H54 (cell line): ENCODE measurements around the gene TMEM184B.

ENCODE experiments used
- DNase-seq: peaks from one replicate; pipeline ENCODE4 v3.0.0; 2011; ENCODE audit warnings: low spot score, mixed read lengths; ENCODE audit not compliant: insufficient read length
- FAIRE-seq: peaks from 3 replicates; lab custom pipeline; 2011; peaks lifted over from hg19 to GRCh38; lab: Jason Lieb, UNC
- POLR2A ChIP-seq: IDR thresholded peaks from 2 replicates; pipeline ENCODE4 v1.6.1; 2011; ENCODE audit warnings: low read depth, mild to moderate bottlenecking, low read length

Gene TMEM184B

GRCh38 chr22:38272373-38273134 lies at the start of gene TMEM184B:
TMEM184B (minus strand) TSS chr22:38273010; CDS start chr22:38247961, 25,049 bp downstream.
- TF ChIP-seq POLR2A, result peak; percentile 76
- DNase-seq, result peak; percentile 77
- no peak for FAIRE-seq

GRCh38 chr22:38320605-38321402 lies 48.0 kb upstream of the TMEM184B start:
- DNase-seq (no peak), FAIRE-seq (no peak)
- no peak for TF ChIP-seq POLR2A

GRCh38 chr22:38318792-38319773 lies 46.3 kb upstream of the TMEM184B start:
- DNase-seq (no peak), FAIRE-seq (no peak)
- no peak for TF ChIP-seq POLR2A

GRCh38 chr22:38317995-38318715 lies 45.3 kb upstream of the TMEM184B start:
- FAIRE-seq (peak; percentile 74), DNase-seq (peak; percentile 95)
- TF ChIP-seq POLR2A, result no peak

GRCh38 chr22:38317122-38317994 lies 44.5 kb upstream of the TMEM184B start, which contains the start of gene CSNK1E:
CSNK1E (minus strand) TSS chr22:38317433; CDS start chr22:38314157, 3,276 bp downstream.
- DNase-seq, result peak; percentile 41

GRCh38 chr22:38316364-38317121 lies 43.7 kb upstream of the TMEM184B start:
- TF ChIP-seq POLR2A, result no peak
- FAIRE-seq (no peak), DNase-seq (peak; percentile 25)

More at GRCh38 chr22:38317122-38317994, 44.5 kb upstream of the TMEM184B start, which contains the start of gene CSNK1E:
- TF ChIP-seq POLR2A, result no peak
- no peak for FAIRE-seq

- DNase-seq, result no peak
- no peak for TF ChIP-seq POLR2A
- no peak for FAIRE-seq
Observed at GRCh38 chr22:38315823-38316363, 43.1 kb upstream of the TMEM184B start.

- no peak for FAIRE-seq
- TF ChIP-seq POLR2A, result no peak
- DNase-seq, result no peak
Observed at GRCh38 chr22:38314933-38315822, 42.4 kb upstream of the TMEM184B start.

- TF ChIP-seq POLR2A, result no peak
- no peak for DNase-seq
- FAIRE-seq, result no peak
Observed at GRCh38 chr22:38314051-38314932, 41.5 kb upstream of the TMEM184B start.
